Measurements from ENCODE around the gene PRIM2.
"Not testable (repeated sequence)": the region's sequence is repeated elsewhere in the genome, so short reads cannot be mapped to it uniquely, and the experiment has no call there.

PRIM2 gene

GRCh38 chr6:57310817-57311157 is 6.6 kb upstream of the PRIM2 start:
- no peak for TF ChIP-seq CSRNP3 (CRISPR knock-in tag; IDR thresholded peaks at IDR 0.05)
- TF ChIP-seq OSR1 (CRISPR knock-in tag; IDR thresholded peaks at IDR 0.05) = no peak
- no peak for TF ChIP-seq TCF4 (CRISPR knock-in tag; IDR thresholded peaks at IDR 0.05; ENCODE audit: borderline replicate concordance)
- no peak for TF ChIP-seq GLIS3 (CRISPR knock-in tag; IDR thresholded peaks at IDR 0.05)
- no peak for TF ChIP-seq CREB5 (CRISPR knock-in tag; IDR thresholded peaks at IDR 0.05; ENCODE audit: low read depth)
- no peak for TF ChIP-seq SNAI2 (CRISPR knock-in tag; IDR thresholded peaks at IDR 0.05)
- TF ChIP-seq POU6F1 (CRISPR knock-in tag; IDR thresholded peaks at IDR 0.05; ENCODE audit: borderline replicate concordance, low read depth) = no peak
- no peak for TF ChIP-seq PATZ1 (CRISPR knock-in tag; IDR thresholded peaks at IDR 0.05; ENCODE audit: borderline replicate concordance)
- TF ChIP-seq BACH2 (CRISPR knock-in tag; IDR thresholded peaks at IDR 0.05; ENCODE audit: borderline replicate concordance) = no peak
- no peak for TF ChIP-seq RARB (CRISPR knock-in tag; IDR thresholded peaks at IDR 0.05)
- TF ChIP-seq PPARA (CRISPR knock-in tag; IDR thresholded peaks at IDR 0.05; ENCODE audit: borderline replicate concordance) = no peak
- ATAC-seq = no peak

- not testable (repeated sequence) for ATAC-seq
These were observed 6.0 kb upstream of the PRIM2 start for GRCh38 chr6:57311300-57312003.

- TF ChIP-seq TOX (CRISPR knock-in tag; IDR thresholded peaks at IDR 0.05; ENCODE audit: borderline replicate concordance) (no peak), ZC3H10 (CRISPR knock-in tag; IDR thresholded peaks at IDR 0.05) (no peak)
These were observed 5.5 kb upstream of the PRIM2 start for GRCh38 chr6:57312004-57312345.

GRCh38 chr6:57313009-57313408 is 4.4 kb upstream of the PRIM2 start:
- ATAC-seq = no peak
- no peak for TF ChIP-seq ZNF70 (CRISPR knock-in tag; IDR thresholded peaks at IDR 0.05)
- no peak for TF ChIP-seq ARNTL (CRISPR knock-in tag; IDR thresholded peaks at IDR 0.05; ENCODE audit: borderline replicate concordance, low read depth)
- TF ChIP-seq ZC3H10 (CRISPR knock-in tag; IDR thresholded peaks at IDR 0.05) = no peak
- no peak for TF ChIP-seq RARB (CRISPR knock-in tag; IDR thresholded peaks at IDR 0.05)
- TF ChIP-seq OSR1 (CRISPR knock-in tag; IDR thresholded peaks at IDR 0.05) = no peak
- TF ChIP-seq PPARA (CRISPR knock-in tag; IDR thresholded peaks at IDR 0.05; ENCODE audit: borderline replicate concordance) = no peak
- TF ChIP-seq ISL1 (CRISPR knock-in tag; IDR thresholded peaks at IDR 0.05) = peak; percentile 90

More at GRCh38 chr6:57312004-57312345, 5.5 kb upstream of the PRIM2 start:
- ATAC-seq = no peak

GRCh38 chr6:57313711-57314471 is 3.5 kb upstream of the PRIM2 start:
- ATAC-seq = peak; percentile 86
- no peak for TF ChIP-seq ZFP30 (CRISPR knock-in tag; IDR thresholded peaks at IDR 0.05)
- TF ChIP-seq ZNF8 (CRISPR knock-in tag; IDR thresholded peaks at IDR 0.05) = no peak
- peak; percentile 95 for TF ChIP-seq ISL1 (CRISPR knock-in tag; IDR thresholded peaks at IDR 0.05)
- TF ChIP-seq SNAI2 (CRISPR knock-in tag; IDR thresholded peaks at IDR 0.05) = no peak
- TF ChIP-seq CREB5 (CRISPR knock-in tag; IDR thresholded peaks at IDR 0.05; ENCODE audit: low read depth) = no peak
- no peak for TF ChIP-seq ZNF565 (CRISPR knock-in tag; conservative IDR thresholded peaks at IDR 0.05; ENCODE audit: low read depth)
- TF ChIP-seq TSHZ2 (CRISPR knock-in tag; IDR thresholded peaks at IDR 0.05) = no peak
- no peak for TF ChIP-seq PATZ1 (CRISPR knock-in tag; IDR thresholded peaks at IDR 0.05; ENCODE audit: borderline replicate concordance)
- no peak for TF ChIP-seq GLIS3 (CRISPR knock-in tag; IDR thresholded peaks at IDR 0.05)
- TF ChIP-seq PPARA (CRISPR knock-in tag; IDR thresholded peaks at IDR 0.05; ENCODE audit: borderline replicate concordance) = no peak
- 0 out of 2 replicates have a peak, but pooled peaks have one; percentile 68 for TF ChIP-seq RARB (CRISPR knock-in tag; IDR thresholded peaks at IDR 0.05)
